Measurements from ENCODE around the gene PEMT. TPM values are rescaled to one million over a fixed set of nuclear protein-coding genes. Genes with fewer than 3 reads are reported as not detected.

The PEMT gene
- total and polyA plus RNA-seq, 2 of the 8 experiments (the other 6 are each of a cell fraction or from before 2014, with no cell fraction given), result 42.0 to 118 TPM

DNA sequence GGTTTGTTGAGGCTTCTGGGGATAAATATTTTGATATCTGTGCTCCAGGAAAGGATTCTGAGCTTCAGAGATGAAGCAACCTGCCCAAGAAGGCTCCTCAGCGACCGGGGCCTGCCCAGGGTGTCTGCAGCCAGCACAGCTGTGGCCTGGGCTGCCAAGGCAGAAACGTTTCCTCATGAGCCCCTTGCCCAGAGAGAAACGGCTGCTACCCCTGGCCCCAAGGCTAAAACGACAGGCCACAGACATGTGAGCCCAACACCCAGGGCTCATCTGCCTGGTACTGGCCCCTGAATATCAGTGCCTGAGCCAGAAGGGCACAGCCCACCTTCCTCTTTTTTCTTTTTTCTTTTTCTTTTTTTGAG, 49.9 kb downstream of the PEMT start:
- H4K8ac ChIP-seq (ENCODE audit: extremely low read depth, insufficient read depth, low read length), result 0 out of 2 replicates have a peak overlapping the region, but pooled peaks have one; percentile 35
- no peak overlapping the region for H2AK5ac ChIP-seq (ENCODE audit: low read depth, low read length)
- no peak overlapping the region for H3K56ac ChIP-seq (replicated peaks; ENCODE audit: insufficient read length, low read depth, low read length)
- no peak overlapping the region for H3K4me2 ChIP-seq (ENCODE audit: insufficient read depth in 1 of 2, low read depth in 2 of 2, low read length in 2 of 2)
- H4K5ac ChIP-seq (ENCODE audit: insufficient read length, low read depth, low read length), result no peak overlapping the region
- no peak overlapping the region for H2BK15ac ChIP-seq (ENCODE audit: low read length)
- no peaks in the 10 kb centered on the region; a peak in 1 of 7 replicates for H3K4me1 ChIP-seq (replicated peaks in 1 of 4; ENCODE audit: control insufficient read depth in 3 of 4, insufficient read depth in 4 of 4, low read length in 3 of 4)
- H3K27ac ChIP-seq (ENCODE audit: low read depth, low read length), result no peak overlapping the region
- H3K27me3 ChIP-seq (replicated peaks in 1 of 4; ENCODE audit: control insufficient read depth in 3 of 4, extremely low read depth in 1 of 4, insufficient read depth in 3 of 4, low read length in 3 of 4), result no peaks in the 10 kb centered on the region
- no peak overlapping the region for H2BK5ac ChIP-seq (ENCODE audit: low read depth, low read length)
- no peaks in the 10 kb centered on the region for H3K9me3 ChIP-seq (ENCODE audit: insufficient read depth in 2 of 2, low read depth in 1 of 2, low read length in 1 of 2)
- no peak overlapping the region for H3K18ac ChIP-seq (ENCODE audit: extremely low read depth, low read length)
- DNase-seq (ENCODE audit: low read depth in 1 of 2, low spot score in 2 of 2), result no peak
- H3K23me2 ChIP-seq (ENCODE audit: low read depth, low read length), result no peaks in the 10 kb centered on the region
- no peak overlapping the region for H3K4ac ChIP-seq (replicated peaks; ENCODE audit: insufficient read length, low read depth, low read length)
- CTCF ChIA-PET (ENCODE audit: partially characterized antibody), result interaction anchor here (0.6 to 1.8 kb wide), 8 partner anchors 23 to 475 kb away, joined by 3 to 4 read pairs (median 4); no protein-coding TSS in a partner anchor
- H3K23ac ChIP-seq (ENCODE audit: insufficient read length), result no peak overlapping the region
- peaks cover 0 to 2% of the 10 kb centered on the region in 2 experiments for H4K20me1 ChIP-seq (replicated peaks in 1 of 2; ENCODE audit: control insufficient read depth in 1 of 2, insufficient read depth in 2 of 2, low read length in 2 of 2)
- FAIRE-seq, result no peak
- no peak overlapping the region for H3K14ac ChIP-seq (ENCODE audit: insufficient read length)
- 89% methylated on average over 5 of the region's 5 CpGs; no CpG with 5 or more reads in 1 of the 2 experiments for WGBS, 2 experiments (ENCODE audit: extremely low coverage in 1 of 2, insufficient coverage in 1 of 2, insufficient read length in 1 of 2, insufficient replicate concordance in 2 of 2, low coverage in 1 of 2, low lambda C conversion rate in 2 of 2, missing lambda C conversion rate in 1 of 2)
- POLR2A ChIA-PET (ENCODE audit: partially characterized antibody), result interaction anchor here (0.7 kb wide), 1 partner anchor 159 kb away, joined by 3 read pairs; no protein-coding TSS in a partner anchor
- no peak overlapping the region for H2BK20ac ChIP-seq (ENCODE audit: low read length)
- H4K91ac ChIP-seq (replicated peaks; ENCODE audit: insufficient read length, low read length), result no peak overlapping the region
- no peaks in the 10 kb centered on the region for H3K36me3 ChIP-seq (ENCODE audit: control insufficient read depth in 2 of 4, insufficient read depth in 4 of 4, low read length in 3 of 4)
- no peak overlapping the region for H2AFZ ChIP-seq (ENCODE audit: low read length)
- no peak overlapping the region for H2BK120ac ChIP-seq (replicated peaks; ENCODE audit: low read depth, low read length)
- no peak overlapping the region for H2BK12ac ChIP-seq (ENCODE audit: low read depth, low read length)
- H3K9ac ChIP-seq (replicated peaks in 1 of 4; ENCODE audit: extremely low read depth in 1 of 4, low read depth in 3 of 4, low read length in 3 of 4), result no peak overlapping the region
- no peaks in the 10 kb centered on the region for H3K79me1 ChIP-seq (ENCODE audit: low read depth, low read length)
- no peak overlapping the region for H3K4me3 ChIP-seq (ENCODE audit: extremely low read depth in 1 of 4, insufficient read depth in 2 of 4, low read depth in 3 of 4, low read length in 4 of 4)
- TF ChIP-seq CBX8 (IDR thresholded peaks at IDR 0.05; ENCODE audit: borderline replicate concordance, low read depth, low read length), result no peak
- no peak for TF ChIP-seq SIN3A (conservative IDR thresholded peaks at IDR 0.05 in 1 of 2, IDR thresholded peaks at IDR 0.05 in 1 of 2; ENCODE audit: low read depth in 1 of 2, low read length in 2 of 2)
- TF ChIP-seq TCF12 (IDR thresholded peaks at IDR 0.05; ENCODE audit: low read depth, low read length), result no peak
- TF ChIP-seq, protein P1, sequence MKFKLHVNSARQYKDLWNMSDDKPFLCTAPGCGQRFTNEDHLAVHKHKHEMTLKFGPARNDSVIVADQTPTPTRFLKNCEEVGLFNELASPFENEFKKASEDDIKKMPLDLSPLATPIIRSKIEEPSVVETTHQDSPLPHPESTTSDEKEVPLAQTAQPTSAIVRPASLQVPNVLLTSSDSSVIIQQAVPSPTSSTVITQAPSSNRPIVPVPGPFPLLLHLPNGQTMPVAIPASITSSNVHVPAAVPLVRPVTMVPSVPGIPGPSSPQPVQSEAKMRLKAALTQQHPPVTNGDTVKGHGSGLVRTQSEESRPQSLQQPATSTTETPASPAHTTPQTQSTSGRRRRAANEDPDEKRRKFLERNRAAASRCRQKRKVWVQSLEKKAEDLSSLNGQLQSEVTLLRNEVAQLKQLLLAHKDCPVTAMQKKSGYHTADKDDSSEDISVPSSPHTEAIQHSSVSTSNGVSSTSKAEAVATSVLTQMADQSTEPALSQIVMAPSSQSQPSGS (IDR thresholded peaks at IDR 0.05; ENCODE audit: low read length), result no peak
- no peaks in the 10 kb centered on the region for H3K79me2 ChIP-seq (ENCODE audit: control insufficient read depth in 1 of 2, insufficient read depth in 2 of 2, low read length in 2 of 2)

Data from H1 (cell line).